GM21390 (cell line): Measurements from ENCODE around the gene UNC13C.

Experiments
- ATAC-seq: cut with Tn5 transposase; IDR thresholded peaks from one replicate; pipeline ENCODE4 v1.9.1; 2021; ENCODE audit not compliant: unreplicated experiment

UNC13C gene

DNA sequence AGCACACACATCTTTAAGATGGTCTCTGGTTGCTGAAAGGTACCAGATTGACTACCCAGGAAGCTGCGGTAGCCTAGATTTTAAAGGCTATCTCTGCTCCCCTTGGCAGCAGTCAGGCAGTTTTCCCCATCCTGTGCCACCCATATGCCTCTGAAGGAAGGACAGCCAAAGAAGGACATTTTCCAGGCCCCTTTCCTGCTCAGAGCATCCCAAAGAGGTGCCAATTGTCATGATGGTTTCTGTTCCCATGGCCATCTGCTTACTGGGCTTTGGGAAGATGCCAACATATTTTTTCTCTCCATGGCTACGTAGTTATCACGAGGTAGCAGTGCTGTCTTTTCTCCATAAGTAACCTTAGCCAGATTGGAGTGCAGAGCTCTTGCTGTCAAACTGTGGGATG lies 39.7 kb downstream of the UNC13C start:
- ATAC-seq = no peak

DNA sequence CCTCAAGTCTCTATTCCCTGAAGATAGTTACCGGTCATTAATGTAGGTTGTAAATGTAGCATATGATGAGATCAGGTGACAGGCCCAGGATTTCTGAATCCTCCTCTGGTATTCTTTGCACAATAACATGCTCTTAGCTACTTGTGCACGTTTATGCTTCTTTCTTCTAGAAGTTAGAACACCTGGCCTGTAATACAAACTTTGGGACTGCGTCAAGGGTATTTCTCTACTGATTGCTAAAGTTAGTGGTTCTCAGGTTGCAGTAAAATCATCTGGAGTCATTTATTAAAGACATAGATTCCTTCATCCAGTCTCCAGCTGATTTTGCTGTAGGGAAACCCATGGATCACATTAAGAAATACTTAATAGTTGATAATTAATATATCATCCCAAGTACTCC lies 48.0 kb downstream of the UNC13C start:
- no peak for ATAC-seq

DNA sequence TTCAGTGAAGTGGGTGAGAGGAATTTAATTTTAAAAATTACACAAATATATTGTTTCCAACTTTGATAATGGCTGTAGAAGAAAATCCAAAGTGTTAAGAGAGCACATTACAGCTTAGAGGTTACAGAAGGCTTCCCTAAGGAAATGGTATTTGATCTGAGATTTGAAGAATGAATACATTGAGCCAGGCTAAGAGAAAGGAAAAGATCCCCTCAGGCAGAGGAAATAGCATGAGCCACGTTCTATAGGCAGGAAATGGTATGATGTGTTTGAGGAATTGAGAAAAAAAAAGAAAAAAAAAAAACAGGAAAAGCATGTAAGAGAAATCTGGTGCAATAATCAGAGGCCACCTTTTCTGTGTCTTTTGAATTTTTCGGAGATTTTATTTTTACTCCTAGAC lies 48.6 kb downstream of the UNC13C start:
- ATAC-seq = no peak

DNA sequence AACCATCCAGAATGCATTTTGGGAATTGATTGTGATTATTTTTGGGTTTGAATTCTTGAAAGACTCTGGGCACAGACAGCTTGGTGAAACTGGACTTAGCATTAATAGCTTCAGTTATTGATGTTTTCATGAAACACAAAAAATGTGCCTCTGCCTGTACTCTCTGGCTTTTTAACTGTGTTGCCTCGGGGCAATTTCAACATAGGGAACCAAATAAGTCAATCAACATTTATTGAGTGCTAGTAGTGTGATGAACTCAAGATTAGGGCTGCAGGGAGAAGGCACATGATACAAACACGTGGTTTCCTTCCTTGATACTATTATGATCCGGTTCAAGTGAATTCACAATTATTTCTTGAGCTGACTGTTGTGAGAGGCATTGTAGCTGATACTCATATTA lies 50.8 kb downstream of the UNC13C start:
- no peak for ATAC-seq

DNA sequence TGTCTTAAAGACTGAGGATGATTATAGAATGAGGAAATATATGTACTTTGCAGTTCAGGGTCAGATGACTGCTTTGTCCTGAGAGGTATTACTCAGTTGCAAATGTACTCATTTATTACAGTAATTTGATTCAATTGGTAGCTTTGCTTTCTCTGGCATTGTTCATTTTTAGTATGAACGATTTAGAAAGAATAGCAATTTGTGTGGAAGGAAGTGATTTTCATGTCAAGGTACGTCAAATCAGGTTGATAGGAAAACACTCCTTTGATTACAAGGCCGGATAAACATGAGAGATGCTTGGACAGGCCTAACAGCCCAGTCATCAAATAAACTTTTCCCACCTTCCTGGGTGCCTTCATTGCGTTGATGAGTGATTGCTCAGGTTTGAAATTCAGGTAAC lies 53.8 kb downstream of the UNC13C start:
- no peak for ATAC-seq

DNA sequence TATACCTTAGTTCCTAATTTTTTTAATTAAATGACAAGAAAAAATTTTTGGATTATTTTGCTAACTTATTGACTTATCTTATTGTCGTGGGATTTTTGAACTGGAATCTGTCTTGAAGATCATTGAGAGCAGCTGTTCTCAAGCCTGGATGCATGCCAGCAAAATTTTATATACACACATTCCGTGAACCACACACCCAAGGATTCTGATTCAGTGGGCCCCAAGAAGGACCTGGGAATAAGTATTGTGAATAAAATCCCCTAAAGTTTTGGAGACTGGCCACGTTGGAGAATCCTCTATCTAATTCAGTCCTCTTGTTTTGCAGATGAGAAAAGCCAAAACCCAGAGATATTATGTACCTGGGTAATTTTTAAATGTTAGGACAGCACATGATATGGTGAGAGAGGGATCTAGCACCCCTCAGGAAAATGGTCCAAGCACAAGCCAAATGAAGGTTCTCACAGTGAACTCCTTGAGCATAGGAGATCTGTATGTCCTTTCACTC lies 55.2 kb downstream of the UNC13C start:
- no peak for ATAC-seq

DNA sequence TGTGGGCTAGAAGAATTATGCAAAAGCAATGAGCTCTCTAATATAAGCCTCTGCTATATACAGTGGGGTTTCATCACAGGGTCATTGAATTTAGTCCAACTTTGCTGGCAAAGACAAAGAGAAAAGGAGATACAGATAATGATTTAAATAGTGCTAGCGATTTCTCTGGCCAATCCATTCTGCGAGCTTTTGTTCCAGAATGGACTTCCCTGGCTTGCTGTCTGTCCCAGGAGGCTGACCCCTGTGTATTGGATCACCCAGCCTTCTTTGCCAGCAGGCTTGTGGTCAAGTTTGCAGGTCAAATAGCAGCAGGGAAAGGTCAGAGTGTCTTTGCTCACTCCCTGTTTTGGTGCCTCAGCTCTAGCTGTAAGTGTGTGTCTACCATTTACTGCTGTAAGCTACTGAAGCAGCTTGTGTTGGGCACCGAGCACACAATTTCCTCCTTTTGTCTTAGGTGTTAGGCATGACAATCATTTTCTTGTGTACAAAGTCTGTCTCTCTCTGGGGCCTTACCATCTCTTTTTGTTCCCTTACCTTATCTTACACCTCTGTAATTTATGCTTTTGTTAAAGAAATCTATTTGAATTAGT lies 55.7 kb downstream of the UNC13C start:
- no peak for ATAC-seq

DNA sequence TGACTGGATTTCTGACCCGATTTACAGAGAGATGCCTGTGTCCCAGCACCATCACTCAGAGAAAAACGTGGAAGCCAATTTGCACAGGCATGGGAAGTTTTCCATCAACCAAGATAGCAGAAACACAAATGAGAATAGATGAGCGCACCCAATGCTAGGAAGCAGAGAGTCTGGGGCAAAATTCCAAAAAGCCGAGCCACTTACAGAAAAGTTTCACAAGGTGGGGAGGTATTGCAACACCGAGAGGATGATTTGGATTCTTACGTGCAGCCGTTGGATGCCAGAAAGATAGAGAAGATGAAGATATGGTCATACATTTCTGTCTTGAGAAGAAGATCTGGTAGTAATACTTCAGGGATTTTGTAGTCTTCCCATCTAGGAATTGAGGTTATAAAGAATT lies 57.4 kb downstream of the UNC13C start:
- ATAC-seq = no peak

DNA sequence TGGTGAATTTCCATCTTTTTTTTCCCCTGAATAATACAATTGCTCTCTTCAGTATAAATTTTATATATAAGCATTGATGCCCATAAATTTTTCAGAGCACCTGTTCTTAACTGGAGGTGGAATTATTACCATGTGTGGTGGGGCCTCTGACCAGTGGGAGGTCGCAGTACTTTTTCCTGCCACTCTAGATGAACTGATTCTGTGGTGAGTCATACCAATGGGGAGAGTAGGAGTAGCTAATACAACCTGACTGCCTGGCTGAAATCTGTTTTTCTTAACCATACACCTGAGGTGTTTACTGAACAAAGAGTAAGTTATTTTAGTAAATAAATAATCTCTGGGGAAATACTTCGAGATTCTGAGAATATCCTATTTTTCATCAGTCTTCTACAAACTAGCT lies 67.2 kb downstream of the UNC13C start:
- ATAC-seq = no peak

DNA sequence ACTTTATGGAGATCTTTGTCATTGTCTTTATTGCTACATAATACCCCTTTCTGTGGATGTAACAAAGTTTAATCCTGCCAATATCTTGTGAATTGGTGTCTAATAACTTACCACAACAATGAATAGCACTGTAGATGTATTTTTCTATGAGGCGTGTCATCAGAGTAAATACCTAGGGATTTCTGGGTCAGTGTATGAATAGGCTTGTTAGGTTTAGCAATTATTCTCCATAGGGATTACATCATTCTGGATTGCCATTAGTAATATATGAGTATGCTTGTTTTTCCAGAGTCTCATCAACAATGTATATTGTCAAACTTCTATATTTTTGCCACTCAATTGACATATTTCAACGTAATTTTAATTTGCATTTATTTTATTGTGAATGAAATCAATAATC lies 67.9 kb downstream of the UNC13C start:
- no peak for ATAC-seq

DNA sequence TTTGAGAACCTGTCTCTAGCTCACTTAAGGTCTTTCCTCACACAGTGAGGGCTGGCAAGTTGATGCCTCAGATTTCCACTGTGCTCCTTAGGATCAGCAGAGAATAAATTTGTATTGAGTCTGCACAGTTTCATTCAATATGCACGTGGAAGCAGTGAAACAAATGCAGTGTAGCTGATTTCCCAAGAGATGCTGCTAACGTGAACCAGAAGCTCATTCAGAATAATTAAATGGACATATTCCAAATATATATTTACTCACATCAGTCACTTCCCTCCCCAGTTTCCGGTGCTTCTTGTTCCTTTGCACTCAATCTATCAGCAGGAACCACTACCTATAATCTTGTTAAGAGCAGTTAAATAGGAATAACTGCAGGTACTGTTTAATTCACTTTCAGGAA lies 86.1 kb downstream of the UNC13C start:
- no peak for ATAC-seq

DNA sequence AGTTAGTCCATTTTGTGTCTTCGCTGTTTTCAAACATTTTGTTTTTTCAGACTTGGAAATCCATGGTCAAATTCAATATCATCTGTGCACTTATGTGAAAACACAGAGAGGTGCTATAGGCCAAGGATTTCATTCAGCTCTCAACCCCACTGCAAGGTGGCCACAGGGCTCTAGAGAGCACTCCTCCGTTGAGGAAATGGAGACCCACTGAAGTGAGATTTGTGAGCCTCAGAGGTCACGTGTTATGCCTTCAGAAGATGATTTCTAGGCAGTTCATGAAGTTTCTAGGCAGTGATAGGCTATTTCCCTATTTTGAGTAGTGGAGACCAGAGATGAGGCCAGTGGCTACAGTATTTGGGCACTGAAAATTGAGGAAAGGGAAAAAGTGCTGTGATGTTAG lies 88.2 kb downstream of the UNC13C start:
- ATAC-seq = no peak

DNA sequence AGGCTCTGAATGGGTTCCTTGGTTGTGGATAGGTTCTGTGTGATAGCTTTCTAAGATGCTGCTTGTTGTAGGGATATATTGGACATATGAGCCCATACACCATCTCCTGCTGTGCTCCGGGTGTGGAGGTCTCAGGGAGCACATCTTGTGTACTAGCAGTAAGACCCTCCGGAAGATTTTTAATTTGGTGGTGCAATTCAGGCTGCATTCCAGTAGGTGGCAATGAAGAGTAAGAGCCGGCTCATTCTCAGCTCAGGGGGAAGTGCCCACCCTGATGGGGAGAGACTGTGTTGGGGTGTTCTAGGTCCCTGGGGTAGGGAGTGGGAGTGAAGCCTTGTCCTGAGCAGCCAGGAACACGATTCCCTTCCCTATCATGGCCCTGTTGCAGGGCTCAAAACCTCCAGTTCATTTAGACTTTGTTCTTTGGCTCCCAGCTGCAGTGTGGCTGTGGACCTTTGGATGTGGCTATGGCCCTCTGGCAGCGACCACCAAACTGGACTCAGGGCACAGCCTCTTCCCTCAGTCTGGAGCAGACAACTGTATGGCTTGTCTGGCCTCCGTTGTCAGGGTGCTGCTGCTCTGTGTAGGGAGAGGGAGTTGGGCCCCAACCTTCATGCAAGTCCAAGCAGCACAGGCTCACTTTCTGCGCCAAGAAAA lies 104.7 kb downstream of the UNC13C start:
- ATAC-seq = no peak

DNA sequence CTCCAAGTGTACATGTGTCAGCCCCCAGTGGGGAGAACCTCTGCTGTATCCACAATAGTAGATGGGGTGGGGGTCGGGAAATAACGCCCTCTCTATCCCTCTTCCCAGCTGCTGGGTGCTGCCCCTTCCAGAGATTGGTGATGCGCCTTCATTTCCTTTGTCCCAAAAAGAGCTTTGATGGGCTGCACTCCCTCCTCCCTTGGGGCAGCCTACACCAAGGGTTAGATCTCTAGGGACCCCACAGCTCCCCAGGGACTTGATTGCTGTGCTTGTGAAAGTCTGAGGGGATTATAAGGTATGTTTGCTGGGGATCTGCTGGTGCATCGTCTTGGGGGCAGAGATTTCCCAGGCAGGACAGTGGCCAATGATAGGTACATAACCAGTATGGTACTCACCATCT lies 105.3 kb downstream of the UNC13C start:
- ATAC-seq = no peak

DNA sequence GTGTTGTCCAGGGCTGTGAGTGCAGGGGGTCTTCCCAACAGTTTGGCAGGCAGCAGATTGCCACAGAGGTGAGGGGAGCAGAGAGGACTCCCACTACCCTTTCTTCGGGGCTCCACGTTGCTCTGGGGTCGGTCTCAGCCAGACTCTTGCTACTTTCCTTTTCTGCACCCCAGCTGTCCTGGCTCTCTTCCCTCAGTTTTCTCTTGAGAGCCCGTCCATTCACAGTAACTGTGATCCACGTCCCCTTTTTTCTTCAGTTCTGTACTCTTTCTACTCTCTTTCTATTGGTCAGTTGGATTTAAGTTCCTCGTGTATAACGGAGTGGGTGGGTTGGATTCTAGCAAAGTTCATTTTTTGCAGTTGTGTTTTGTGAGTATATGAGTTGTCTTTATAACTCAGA lies 105.8 kb downstream of the UNC13C start:
- ATAC-seq = no peak

DNA sequence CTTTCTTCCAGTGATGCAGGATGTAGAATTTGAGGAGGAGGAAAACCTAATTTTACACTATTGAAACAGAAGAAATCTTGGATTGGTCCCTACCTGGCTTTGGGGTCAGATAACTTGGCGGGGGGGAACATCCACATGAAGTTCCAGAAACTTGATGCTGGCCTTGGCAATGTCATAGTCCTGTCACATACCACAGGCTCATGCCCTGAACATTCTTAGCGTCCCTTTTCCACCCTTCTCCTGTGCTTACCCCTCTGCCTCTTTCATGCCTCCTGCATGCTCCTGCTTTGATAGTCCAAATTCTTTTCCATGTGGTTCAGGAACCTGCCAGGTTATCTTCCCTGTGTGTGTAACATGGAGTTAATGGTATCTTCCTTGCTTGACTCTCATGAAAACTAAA lies 110.6 kb downstream of the UNC13C start:
- ATAC-seq = no peak

DNA sequence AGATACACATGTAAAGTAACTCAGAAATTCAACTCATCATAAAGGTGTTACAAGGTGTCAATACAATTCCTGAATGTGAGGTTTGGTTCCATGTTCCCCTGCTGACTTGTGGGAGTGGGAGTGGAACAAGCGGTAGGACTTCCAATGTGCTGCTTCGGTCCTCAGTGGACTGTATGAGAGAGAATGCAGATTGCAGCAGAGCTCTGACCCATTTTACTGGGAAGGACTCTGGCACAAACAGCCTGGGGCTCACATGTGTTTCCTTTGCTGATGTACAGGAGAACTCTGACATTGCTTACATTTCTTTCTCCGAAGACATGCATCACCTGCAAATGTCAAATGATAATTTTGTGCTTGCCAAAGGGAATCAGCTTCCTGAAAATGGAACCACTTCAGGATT lies 111.5 kb downstream of the UNC13C start:
- no peak for ATAC-seq

DNA sequence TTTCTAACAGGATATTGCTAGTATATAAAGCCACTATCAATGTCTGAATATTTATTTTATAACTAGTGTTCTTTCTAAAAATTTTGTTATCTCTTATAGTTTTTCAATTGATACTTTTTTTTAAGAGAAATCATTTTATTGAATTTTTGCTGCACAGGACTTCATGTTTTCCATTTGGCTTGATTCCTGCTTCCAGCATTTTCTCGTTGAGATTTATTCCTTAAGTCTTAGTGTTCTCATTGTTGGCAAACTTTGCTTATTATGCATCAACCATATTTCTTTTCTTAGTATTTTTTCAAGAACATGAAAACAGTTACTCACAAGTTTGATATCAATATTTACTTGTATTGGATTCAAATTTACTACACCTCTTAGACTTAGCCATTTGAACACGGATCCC lies 113.4 kb downstream of the UNC13C start:
- ATAC-seq = no peak

DNA sequence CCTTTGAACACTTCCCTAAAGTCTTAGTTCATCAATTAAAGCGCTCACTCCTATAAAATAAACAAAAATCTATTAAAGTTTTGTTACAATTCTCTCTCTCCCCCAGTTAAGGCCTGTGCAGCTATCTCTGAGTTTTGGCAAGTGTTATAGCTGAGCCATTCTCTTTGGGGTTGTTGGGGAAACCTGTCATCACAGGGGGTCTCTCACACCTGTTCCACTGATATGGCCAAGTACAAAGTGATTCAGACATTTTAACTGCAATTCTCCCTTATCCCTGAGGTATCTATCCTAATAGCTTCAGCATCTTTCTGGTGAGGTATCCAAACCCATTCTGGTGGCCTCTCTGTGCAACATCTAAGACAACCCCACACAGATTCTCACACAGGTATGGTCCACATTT lies 116.4 kb downstream of the UNC13C start:
- no peak for ATAC-seq

DNA sequence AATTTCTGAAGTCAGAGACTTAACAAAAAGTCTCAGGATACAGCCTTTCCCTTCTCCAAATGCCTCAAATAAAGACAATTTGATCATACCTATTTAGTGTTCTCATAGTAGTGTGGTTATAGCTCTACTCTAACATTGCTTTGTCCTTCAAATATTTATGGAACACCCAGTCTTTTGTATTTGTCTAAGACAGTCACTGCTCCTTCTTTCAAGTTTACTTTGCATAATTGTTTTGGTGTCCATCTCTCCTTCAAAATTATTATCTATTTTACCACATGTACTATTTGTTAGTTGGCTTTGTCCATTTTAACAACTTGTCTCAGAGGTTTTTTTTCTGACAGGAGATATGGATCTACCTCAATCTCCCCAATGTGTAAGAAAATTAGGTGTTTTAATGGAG lies 118.8 kb downstream of the UNC13C start:
- no peak for ATAC-seq

DNA sequence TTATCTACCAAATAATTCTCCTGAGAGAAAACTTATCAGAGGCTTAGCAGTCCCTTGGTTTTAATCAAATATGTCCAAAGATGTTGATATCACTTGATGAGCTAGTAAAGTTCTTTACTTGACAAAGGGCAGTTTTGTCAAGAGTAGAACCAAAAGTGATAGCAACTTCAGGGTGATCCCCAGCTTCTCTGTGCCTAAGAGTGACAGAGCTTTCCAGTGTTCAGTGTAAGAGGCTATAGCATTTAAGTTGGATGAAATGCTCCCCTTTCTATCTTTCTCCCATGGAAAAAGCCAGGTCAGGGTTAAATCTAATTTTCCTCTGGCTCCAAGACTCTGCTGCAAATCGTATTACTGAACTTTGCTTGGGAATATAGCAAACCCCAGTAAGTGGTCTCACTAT lies 120.8 kb downstream of the UNC13C start:
- ATAC-seq = no peak

DNA sequence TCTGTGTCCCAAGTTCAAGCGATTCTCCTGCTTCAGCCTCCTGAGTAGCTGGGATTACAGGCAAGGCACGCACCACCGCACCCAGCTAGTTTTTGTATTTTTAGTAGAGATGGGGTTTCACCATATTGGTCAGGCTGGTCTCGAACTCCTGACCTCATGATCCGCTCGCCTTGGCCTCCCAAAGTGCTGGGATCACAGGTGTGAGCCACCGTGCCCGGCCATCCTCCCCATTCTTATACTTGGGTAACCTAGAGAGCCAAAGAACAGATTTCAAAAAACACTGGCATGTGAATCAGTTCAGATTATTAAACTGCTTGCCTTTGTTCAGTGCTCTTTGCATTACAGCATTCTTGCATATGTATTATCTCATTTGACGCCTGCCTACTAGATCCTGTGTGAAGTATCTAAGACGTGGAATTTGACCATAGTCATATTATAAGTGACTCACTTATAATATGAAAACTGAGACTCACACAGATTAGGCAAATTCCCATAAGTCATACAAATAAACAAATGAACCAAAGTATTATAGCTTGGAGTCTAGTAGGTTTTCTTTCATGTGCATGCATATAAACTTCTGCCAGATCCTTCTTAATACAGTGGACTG lies 123.5 kb downstream of the UNC13C start:
- no peak for ATAC-seq

DNA sequence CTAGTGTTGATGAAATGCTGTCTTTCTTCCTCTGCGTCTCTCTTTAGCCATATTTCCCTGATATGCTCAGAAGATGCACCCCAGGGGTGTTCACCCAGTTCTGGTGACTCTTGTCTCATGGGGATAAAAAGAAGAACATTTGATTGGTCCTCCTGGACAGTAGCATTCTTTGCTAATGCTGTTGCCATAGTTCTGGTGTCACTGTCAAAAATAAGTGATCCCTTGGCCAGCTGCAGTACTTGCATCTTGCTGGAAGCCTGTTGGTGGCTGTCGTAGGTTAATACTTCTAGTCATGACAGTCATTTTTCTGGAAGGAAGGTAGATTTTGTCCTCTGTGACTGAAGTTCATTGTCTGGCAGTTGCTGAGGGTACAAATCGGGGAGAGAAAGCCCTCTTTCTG lies 124.5 kb downstream of the UNC13C start:
- no peak for ATAC-seq
